ENCODE measurements around the gene SULT1A1. TPM values are rescaled to one million over a fixed set of nuclear protein-coding genes. Genes with fewer than 3 reads are reported as not detected.
A peak's percentile ranks its signal among the peaks of the same experiment; 100 is the strongest.
"Not testable (repeated sequence)": the region's sequence is repeated elsewhere in the genome, so short reads cannot be mapped to it uniquely, and the experiment has no call there.

The SULT1A1 gene
- total RNA-seq, 1 donor: 0.27 TPM

DNA sequence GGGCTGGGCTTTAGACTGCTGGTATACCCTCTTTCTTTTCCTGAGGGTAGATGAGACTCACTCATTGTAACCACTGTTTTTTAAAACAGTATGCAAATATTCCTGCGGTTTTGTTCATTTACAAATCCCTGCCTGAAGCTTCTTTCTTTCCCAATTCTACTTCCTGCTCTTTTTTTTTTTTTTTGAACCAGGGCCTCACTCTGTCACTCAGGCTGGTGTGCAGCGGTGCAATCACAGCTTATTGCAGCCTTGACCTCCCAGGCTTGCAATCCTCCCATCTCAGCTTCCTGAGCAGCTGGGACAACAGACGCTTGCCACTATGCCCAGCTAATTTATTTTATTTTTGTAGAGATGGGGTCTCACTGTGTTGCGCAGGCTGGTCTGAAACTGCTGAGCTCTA, 8.0 kb upstream of the SULT1A1 start:
- no peak for DNase-seq (ENCODE audit: low read depth)
- no peak overlapping the region for H3K4me3 ChIP-seq (ENCODE audit: low read depth, low read length)
- TF ChIP-seq, protein P1, sequence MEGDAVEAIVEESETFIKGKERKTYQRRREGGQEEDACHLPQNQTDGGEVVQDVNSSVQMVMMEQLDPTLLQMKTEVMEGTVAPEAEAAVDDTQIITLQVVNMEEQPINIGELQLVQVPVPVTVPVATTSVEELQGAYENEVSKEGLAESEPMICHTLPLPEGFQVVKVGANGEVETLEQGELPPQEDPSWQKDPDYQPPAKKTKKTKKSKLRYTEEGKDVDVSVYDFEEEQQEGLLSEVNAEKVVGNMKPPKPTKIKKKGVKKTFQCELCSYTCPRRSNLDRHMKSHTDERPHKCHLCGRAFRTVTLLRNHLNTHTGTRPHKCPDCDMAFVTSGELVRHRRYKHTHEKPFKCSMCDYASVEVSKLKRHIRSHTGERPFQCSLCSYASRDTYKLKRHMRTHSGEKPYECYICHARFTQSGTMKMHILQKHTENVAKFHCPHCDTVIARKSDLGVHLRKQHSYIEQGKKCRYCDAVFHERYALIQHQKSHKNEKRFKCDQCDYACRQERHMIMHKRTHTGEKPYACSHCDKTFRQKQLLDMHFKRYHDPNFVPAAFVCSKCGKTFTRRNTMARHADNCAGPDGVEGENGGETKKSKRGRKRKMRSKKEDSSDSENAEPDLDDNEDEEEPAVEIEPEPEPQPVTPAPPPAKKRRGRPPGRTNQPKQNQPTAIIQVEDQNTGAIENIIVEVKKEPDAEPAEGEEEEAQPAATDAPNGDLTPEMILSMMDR (IDR thresholded peaks at IDR 0.05; ENCODE audit: insufficient read depth, low read length): no peak

DNA sequence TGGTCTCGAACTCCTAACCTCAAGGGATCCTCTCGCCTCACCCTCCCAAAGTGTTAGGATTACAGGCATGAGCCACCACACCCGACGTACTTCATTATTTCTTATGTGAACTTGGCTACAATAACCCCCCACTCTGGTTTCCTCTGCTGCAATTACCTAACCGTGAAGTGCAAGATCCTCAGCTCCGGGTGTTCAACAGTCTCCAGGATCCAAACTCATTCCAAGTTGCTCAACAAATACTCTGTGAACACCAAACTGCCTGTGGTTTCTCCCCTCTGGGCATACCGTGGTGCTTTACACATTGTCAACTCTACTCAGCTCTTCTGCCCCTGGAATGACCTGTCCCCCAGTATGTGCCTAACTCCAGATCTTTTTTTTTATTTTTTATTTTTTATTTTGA, 6.8 kb upstream of the SULT1A1 start:
- no peak for DNase-seq (ENCODE audit: low read depth)
- H3K4me3 ChIP-seq (ENCODE audit: low read depth, low read length): no peak overlapping the region
- TF ChIP-seq, protein P1 (IDR thresholded peaks at IDR 0.05; ENCODE audit: insufficient read depth, low read length): no peak

DNA sequence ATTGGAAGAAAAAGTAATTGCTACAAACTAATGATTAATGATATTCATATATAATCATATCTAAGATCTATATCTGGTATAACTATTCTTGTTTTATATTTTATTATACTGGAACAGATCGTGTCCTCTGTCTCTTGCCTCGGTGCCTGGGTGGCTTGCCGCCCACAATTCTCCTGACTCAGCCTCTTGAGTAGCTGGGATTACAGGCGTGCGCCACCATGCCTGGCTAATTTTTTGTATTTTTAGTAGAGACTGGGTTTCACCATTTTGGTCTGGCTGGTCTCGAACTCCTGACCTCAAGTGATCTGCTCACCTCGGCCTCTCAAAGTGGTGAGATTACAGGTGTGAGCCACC, 6.4 kb upstream of the SULT1A1 start:
- DNase-seq (ENCODE audit: low read depth); H3K4me3 ChIP-seq (ENCODE audit: low read depth, low read length): not testable (repeated sequence)

DNA sequence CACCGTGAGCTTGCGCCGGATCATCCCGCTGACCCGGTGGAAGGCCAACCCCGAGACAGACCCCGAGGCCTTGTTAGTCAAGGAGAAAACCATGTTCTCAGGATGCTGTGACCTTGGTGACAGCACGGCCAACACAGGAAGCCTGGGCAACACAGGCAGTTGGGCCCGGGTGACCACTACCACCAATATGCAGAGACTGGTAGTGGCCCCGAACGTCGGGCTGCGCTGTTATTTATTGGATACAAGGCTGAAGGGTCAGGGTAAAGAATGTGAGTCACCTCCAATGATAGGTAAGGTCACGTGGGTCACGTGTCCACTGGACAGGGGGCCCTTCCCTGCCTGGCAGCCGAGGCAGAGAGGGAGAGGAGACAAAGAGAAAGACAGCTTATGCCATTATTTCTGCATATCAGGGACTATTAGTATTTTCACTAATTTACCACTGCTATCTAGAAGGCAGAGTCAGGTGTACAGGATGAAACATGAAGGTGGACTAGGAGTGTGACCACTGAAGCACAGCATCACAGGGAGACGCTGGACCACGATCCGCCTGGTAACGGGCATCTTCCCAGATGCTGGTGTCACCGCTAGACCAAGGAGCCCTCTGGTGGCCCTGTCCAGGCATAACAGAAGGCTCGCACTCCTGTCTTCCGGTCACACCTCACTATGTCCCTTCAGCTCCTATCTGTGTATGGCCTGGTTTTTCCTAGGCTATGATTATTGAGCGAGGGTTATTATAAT, 5.8 kb upstream of the SULT1A1 start:
- TF ChIP-seq, protein P1 (IDR thresholded peaks at IDR 0.05; ENCODE audit: insufficient read depth, low read length): peak; percentile 62
- H3K4me3 ChIP-seq (ENCODE audit: low read depth, low read length): not testable (repeated sequence)
- DNase-seq (ENCODE audit: low read depth): peak; percentile 42

DNA sequence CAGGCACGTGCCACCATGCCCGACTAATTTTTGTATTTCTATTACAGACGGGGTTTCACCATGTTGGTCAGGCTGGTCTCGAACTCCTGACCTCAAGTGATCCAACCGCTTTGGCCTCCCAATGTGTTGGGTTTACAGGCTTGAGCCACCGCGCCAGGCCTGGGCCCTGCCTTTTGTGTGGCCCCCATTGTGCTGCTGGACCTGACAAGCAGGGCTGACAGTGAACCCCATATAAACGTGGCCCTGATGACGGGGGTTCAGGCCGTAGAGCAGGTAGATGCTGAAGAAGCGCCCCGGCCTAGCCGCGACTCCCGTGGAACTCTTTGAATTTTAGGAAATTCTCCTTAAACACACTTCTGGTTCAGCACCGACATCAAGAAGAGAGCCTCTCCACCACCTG, 4.7 kb upstream of the SULT1A1 start:
- H3K4me3 ChIP-seq (ENCODE audit: low read depth, low read length); DNase-seq (ENCODE audit: low read depth): not testable (repeated sequence)

DNA sequence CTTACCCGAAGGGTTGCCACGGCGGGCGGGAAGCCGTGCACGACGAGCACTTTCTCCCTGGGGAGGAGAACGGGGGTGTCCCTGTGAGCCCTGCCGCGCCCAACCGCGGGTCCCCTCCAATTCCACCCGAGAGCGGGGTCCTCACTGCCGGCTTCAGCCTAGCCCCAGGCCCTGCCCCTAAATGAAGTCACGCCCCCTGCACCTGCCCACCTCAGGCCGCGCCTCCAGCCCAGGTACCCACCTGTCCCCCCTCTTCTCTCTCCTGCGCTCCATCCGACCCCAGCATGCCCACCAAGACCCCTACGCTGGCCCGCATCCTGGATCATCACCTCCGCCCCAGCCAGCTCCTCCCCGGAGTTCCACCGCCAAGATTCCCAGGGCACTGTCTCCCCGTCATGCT, 4.1 kb upstream of the SULT1A1 start:
- not testable (repeated sequence) for DNase-seq (ENCODE audit: low read depth); H3K4me3 ChIP-seq (ENCODE audit: low read depth, low read length)

DNA sequence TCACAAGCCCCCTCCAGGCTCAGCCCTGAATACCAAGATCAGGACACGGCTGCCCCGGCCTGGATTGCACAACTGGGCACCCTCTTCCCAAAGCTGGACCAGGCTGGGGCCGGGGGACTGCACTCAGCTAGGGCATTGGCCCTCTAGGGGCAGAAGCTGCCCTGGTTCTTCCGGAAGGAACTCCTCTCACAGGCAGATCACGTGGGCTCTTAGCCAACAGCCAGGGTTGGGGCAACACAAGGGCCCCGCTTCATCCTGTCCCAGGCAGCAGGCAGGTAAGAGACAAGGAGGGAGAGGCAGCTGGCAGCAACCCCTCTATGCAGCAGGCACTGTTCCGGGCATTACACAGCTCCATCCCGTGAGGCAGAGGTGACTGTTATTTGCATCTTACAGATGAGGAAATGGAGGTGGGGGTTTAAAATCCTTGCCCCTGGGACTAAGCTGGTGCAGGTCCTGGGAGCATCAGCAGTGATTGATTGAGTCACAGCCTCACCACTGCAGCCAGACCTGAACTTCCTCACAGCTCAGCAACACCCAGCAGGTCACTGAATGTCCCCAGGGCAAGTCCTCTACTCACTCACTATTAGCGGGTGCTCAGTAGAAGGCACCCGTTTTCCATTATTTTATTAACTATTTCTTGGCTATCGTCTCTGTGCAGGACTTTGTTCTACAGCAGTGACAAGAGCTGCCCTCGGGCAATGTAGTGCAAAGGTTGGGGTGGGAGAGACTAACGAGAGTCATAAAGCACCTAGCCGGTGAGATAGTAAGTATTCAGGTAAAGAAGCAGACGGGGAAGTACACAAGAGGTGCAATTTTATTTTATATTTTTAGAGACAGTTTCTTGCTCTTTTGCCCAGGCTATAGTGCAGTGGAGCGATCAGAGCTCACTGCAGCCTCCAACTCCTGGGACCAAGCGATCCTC, 2.8 kb upstream of the SULT1A1 start:
- H3K4me3 ChIP-seq (ENCODE audit: low read depth, low read length); DNase-seq (ENCODE audit: low read depth): not testable (repeated sequence)

DNA sequence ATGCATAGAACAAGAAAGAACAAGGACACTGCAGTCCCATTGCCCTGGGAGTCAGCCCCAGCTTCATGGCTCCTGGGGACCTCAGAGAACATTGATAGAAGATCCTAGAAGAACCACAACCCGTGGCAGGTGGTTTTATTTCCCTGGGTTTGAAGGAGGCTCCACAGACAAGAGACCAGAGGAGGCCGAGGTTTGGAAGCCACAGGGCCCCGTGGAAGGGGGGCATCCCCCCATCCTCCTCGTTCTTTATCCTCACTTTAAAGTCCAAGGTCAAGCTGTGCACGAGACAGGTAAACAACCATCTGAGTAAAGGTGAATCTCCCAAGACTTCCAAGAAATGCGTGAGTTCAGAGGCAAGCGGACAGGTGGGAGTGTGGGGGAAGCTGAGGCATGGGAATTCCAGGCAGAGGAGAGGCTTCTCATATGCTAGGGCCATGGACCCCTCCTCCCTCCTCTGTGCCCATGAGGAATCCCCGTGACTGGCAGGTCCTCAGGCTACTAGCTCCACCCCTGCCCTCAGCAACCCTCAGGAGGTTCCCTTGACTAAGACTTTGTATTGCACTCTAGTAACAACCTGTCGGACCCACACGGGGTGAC, 849 bp upstream of the SULT1A1 start:
- DNase-seq (ENCODE audit: low read depth): no peak
- TF ChIP-seq, protein P1 (IDR thresholded peaks at IDR 0.05; ENCODE audit: insufficient read depth, low read length): no peak
- no peak overlapping the region for H3K4me3 ChIP-seq (ENCODE audit: low read depth, low read length)

DNA sequence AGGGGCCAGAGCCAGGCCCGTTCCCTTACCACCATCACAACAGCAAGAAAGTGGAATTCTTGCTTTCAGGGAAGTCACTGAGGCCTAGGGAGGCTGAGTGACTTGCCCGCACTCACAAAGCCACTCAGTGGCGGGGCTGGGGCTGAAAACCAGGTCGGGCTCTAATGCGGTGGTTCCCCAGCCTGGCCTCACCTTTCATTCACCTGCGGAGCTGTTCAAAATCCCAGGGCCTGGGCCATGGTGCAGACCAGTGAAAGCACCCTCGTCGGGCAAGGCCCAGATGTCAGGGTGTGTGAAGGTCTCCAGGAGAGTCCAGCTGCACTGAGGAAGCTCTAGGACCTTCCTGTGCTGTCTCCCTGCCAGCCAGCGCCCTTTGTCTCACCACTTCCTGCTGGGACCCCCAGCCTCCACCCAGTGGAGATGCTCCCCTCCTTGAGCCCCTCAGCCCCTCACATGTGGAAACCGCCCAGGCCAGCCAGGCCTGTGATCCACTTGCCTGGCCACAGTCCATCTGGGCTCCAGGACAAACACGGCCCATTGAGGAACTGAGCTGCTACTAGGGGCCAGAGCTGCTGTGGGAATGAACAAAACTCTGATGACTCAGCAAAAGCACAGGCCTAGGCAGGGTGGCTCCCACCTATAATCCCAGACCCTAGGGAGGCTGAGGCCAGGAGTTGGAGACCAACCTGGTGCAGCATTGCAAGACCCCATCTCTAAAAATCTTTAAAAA, 812 bp downstream of the SULT1A1 start:
- H3K4me3 ChIP-seq (ENCODE audit: low read depth, low read length): peak overlapping the region; percentile 25
- peak; percentile 13 for DNase-seq (ENCODE audit: low read depth)

DNA sequence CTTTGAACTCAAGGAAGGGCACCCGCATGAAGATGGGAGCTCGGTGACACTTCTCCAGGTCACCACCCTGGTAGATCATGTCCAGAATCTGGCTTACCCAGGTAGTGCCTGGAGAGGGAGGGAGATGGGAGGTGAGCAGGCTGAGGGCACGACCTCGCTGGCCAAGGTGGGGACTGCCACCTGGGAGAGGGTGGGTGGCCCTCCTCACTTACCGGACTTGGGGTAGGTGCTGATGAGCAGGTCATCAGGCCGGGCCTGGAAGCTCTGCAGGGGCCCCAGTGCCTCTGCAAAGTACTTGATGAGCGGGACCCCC, 1.4 kb downstream of the SULT1A1 start:
- DNase-seq (ENCODE audit: low read depth); H3K4me3 ChIP-seq (ENCODE audit: low read depth, low read length): not testable (repeated sequence)

DNA sequence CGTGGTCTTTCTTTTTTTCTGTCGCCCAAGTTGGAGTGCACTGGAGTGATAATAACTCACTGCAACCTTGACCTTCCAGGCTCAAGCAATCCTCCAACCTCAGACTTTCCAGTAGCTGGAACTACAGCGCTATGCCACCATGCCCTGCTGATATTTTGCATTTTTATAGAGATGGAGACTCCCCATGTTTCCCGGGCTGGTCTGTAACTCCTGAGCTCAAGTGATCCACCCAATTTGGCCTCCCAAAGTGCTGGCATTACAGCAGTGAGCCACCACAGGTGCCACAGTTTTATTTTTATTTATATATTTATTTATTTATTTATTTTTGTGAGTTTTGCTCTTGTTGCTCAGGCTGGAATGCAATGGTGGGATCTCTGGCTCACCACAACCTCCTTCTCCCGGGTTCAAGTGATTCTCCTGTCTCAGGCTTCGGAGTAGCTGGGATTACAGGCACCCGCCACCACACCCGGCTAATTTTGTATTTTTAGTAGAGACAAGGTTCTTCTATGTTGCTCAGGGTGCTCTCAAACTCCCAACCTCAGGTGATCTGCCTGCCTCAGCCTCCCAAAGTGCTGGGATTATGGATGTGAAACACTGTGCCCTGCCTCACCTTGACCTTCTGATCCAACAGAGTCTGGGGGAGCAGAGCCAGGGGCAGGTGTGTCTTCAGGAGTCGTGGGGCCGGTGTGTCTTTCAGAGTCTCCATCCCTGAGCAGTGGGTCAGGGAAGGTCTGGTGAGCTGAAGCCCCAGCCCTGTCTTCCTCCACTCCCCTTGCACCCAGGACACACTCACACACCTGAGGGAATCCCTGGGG, 2.0 kb downstream of the SULT1A1 start:
- H3K4me3 ChIP-seq (ENCODE audit: low read depth, low read length); DNase-seq (ENCODE audit: low read depth): not testable (repeated sequence)
